GM21528 (cell line): ENCODE measurements around the gene ATM.

Experiments
- ATAC-seq: cut with Tn5 transposase; IDR thresholded peaks from one replicate; pipeline ENCODE4 v1.9.1; 2021; ENCODE audit warnings: mild to moderate bottlenecking, moderate library complexity; ENCODE audit not compliant: unreplicated experiment, low FRiP score

Gene ATM, protein sequence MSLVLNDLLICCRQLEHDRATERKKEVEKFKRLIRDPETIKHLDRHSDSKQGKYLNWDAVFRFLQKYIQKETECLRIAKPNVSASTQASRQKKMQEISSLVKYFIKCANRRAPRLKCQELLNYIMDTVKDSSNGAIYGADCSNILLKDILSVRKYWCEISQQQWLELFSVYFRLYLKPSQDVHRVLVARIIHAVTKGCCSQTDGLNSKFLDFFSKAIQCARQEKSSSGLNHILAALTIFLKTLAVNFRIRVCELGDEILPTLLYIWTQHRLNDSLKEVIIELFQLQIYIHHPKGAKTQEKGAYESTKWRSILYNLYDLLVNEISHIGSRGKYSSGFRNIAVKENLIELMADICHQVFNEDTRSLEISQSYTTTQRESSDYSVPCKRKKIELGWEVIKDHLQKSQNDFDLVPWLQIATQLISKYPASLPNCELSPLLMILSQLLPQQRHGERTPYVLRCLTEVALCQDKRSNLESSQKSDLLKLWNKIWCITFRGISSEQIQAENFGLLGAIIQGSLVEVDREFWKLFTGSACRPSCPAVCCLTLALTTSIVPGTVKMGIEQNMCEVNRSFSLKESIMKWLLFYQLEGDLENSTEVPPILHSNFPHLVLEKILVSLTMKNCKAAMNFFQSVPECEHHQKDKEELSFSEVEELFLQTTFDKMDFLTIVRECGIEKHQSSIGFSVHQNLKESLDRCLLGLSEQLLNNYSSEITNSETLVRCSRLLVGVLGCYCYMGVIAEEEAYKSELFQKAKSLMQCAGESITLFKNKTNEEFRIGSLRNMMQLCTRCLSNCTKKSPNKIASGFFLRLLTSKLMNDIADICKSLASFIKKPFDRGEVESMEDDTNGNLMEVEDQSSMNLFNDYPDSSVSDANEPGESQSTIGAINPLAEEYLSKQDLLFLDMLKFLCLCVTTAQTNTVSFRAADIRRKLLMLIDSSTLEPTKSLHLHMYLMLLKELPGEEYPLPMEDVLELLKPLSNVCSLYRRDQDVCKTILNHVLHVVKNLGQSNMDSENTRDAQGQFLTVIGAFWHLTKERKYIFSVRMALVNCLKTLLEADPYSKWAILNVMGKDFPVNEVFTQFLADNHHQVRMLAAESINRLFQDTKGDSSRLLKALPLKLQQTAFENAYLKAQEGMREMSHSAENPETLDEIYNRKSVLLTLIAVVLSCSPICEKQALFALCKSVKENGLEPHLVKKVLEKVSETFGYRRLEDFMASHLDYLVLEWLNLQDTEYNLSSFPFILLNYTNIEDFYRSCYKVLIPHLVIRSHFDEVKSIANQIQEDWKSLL (N-terminal part only)

DNA sequence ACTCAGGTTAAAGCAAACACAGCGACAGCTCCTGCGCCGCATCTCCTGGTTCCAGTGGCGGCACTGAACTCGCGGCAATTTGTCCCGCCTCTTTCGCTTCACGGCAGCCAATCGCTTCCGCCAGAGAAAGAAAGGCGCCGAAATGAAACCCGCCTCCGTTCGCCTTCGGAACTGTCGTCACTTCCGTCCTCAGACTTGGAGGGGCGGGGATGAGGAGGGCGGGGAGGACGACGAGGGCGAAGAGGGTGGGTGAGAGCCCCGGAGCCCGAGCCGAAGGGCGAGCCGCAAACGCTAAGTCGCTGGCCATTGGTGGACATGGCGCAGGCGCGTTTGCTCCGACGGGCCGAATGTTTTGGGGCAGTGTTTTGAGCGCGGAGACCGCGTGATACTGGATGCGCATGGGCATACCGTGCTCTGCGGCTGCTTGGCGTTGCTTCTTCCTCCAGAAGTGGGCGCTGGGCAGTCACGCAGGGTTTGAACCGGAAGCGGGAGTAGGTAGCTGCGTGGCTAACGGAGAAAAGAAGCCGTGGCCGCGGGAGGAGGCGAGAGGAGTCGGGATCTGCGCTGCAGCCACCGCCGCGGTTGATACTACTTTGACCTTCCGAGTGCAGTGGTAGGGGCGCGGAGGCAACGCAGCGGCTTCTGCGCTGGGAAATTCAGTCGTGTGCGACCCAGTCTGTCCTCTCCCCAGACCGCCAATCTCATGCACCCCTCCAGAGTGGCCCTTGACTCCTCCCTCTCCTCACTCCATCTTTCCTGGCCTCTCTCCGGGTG, at the start of gene ATM, which contains the start of gene NPAT:
ATM (plus strand) TSS at position 494 of the 774 bp plus-strand sequence. CDS start 4,558 bp downstream, outside the sequence.
NPAT (minus strand) TSS at position 65 of the 774 bp plus-strand sequence. CDS start 102 bp downstream, outside the sequence.
- ATAC-seq: peak; percentile 84

GRCh38 chr11:108177570-108177969, 45.3 kb upstream of the ATM start:
- ATAC-seq: no peak

- ATAC-seq: no peak
These were observed 29.1 kb upstream of the ATM start for GRCh38 chr11:108193725-108194124.

GRCh38 chr11:108196901-108197300, 26.0 kb upstream of the ATM start:
- ATAC-seq: peak; percentile 33

- ATAC-seq: peak; percentile 38
These were observed 25.5 kb upstream of the ATM start for GRCh38 chr11:108197351-108197750.

DNA sequence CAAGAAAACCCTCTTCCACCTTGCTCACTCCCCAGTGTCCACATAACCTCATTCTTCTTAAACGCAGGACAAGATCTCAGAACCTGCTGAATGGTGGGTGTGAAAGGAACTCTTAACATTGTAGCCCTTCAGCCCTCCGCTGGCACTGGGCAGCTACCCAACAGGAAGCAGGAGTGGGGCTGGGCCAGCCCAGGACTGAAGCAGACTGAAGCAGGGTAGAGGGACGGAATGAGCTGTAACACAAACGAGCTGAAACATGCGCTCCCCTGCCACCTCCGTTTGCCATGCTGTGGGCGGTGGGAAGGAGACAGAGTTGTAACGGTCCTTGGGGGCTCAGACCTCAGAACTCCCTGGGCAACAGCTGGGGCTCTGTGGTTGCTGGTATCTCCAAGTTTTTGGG, 24.0 kb upstream of the ATM start:
- no peak for ATAC-seq

GRCh38 chr11:108199446-108200321, 23.2 kb upstream of the ATM start:
- ATAC-seq: peak; percentile 64

- ATAC-seq: no peak
These were observed 19.8 kb upstream of the ATM start for GRCh38 chr11:108203075-108203474.

GRCh38 chr11:108204376-108204775, 18.5 kb upstream of the ATM start:
- ATAC-seq: no peak

DNA sequence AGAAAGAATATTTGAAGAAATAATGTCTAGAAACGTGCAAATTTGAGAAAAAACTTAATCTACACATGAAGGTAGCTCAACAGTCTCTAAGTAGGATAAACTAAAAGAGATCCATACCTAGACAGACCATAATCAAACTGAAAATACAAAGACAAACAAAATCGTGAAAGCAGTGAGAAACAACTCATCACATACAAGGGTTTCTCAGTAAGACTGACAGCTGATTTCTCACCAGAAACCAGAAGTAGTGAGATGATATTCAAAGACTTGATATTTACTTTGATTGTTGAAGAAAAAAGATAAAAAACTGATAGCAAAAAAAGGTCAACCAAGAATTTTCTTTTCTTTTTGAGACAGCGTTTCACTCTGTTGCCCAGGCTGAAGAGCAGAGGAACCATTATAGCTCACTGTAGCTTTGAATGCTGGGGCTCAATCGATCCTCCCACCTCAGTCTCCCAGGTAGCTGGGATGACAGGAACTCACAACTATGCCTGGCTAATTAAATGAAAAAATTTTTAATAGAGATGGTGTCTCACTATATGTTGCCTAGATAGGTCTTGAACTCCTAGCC, 17.9 kb upstream of the ATM start:
- no peak for ATAC-seq

DNA sequence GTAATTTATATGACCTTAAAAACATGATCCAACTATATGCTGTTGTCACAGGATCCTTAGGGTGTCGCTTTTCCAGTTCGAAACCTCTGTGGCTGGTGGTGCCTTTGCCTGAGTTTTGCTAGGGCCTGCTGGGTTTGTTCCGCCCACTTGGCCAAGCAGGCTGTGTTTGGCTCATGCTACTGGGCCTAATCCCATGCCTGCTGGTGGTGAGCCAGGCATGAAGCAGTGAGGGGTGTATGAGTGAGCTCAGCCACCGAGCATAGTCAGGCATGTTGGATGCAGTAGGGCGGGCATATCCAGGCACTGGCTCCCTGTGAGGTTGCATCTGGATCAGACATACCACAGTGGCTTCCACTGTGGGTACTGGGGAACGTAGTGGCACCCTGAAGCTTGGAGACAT, 16.7 kb upstream of the ATM start:
- ATAC-seq: no peak

DNA sequence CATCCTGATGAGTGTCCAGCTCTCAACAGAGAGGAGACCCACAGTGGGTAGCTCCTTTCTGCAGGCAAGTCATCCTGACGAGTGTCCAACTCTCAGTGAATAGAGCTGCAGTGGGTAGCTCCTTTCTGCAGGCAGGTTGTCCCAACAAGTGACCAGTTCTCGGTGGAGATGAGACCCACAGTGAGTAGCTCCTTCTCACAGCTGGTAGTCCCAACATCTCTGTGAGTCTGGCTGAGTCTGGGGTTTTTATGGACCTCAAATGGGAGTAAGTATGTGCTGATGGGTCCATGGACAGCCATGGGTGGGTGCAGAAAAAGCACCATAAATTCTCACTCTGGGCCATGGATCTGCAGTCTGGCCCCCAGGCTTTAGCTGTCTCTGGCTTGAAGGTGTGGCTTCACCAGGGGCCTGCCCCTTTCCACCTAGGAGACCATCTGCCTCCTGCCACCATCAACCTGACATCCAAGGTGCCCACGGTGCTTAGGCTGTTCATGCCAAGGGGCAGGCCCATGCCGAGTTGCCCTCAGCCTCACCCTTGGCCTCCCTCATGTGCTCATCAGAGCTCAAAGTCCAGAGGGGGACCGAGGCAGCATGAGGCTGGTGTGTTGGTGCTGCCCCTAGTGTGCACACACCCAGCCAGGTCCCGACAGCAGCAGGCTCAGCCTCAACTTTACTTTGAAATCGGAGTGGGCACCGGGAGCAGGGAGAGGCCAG, 15.7 kb upstream of the ATM start:
- ATAC-seq: no peak

DNA sequence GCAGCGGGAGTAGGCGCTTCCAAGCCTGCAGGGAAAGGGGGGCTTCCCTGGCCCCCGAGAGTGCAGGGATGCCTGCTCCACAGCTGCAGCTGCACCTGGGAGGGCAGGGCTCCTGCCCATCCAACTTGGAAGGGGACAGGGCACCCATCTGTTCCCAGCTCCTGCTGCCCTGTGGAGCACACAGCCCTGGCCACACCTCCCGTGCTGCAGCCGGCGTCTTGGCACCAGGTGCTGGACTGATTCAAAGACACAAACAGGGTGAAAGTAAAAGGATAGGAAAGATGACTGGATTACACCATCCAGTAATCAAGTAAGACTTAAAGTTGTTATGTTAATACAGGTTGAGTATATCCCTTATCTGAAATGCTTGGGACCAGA, 15.2 kb upstream of the ATM start:
- no peak for ATAC-seq

GRCh38 chr11:108210441-108210840, 12.4 kb upstream of the ATM start:
- no peak for ATAC-seq

GRCh38 chr11:108213784-108214183, 9.1 kb upstream of the ATM start:
- ATAC-seq: no peak

GRCh38 chr11:108216988-108217387, 5.9 kb upstream of the ATM start:
- no peak for ATAC-seq

GRCh38 chr11:108218455-108218854, 4.4 kb upstream of the ATM start:
- no peak for ATAC-seq
